ENCODE data around the gene PSMA7. TPM values are rescaled to one million over a fixed set of nuclear protein-coding genes. Genes with fewer than 3 reads are reported as not detected.
"Not testable (repeated sequence)": the region's sequence is repeated elsewhere in the genome, so short reads cannot be mapped to it uniquely, and the experiment has no call there.

Gene PSMA7
- total RNA-seq, 2 donors from 2014 or later: 284 to 315 TPM

DNA sequence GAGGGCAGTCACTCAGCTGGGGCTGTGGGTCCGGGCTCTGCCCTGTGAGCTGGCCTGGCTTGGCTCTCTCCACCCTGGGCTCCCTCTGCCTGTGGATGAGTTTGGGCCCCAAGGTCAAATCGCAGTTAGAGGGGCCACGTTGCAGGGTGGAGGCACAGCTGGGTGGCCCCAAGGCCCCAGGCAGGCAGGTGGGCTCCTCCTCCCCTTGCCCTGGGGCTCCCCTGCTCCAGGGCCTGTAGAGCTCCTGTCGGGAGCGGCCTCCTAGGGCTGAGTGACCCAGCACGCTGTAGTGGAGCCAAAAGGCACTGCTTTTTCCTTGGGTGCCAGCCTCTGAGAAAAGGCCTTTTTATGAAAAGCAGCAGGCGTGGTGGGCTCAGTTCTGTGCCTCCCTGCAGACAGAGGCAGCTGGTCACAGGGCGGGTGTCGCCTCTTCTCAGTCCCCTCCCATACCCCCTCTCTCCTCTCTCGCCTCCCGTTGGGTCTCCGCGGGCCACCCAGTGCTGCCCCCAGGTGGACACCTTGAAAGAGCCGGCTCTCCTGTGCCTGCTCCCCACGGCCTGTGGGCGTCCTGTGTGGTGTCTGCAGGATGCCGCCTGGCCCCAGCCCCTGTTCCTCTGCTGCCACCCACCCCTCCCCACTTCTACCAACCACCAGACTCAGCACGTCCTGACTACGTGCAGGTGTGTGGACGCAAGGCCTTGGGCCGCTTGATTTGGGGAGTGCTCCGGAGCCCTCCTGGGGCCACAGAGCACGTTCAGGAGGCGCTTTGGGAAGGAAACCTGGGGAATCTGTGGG lies 13.6 kb upstream of the PSMA7 start:
- peaks cover 17 to 18% of the 10 kb centered on the region in 2 donors for H3K4me1 Mint-ChIP-seq (ENCODE audit: low read depth in 2 of 2)
- H3K4me3 Mint-ChIP-seq: no peak overlapping the region
- no peaks in the 10 kb centered on the region for H3K27me3 Mint-ChIP-seq

DNA sequence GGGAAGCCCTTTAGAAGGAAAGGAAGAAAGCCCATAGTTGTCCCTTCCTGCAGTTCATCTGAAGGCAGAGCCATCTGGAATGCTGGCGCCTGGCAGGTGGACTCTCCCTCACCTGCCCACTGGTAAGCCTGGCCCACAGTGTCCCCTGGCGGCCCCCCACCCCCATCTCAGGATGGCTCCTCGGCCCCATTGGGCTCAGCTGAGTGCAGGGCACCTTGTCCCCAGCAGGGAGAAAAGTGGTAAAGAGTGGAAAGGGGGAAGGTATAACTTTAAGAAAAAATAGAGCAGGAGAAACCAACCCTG lies 13.0 kb upstream of the PSMA7 start:
- peaks cover 17 to 18% of the 10 kb centered on the region in 2 donors for H3K4me1 Mint-ChIP-seq (ENCODE audit: low read depth in 2 of 2)
- H3K27me3 Mint-ChIP-seq: no peaks in the 10 kb centered on the region
- no peak overlapping the region for H3K27ac Mint-ChIP-seq
- ATAC-seq (no peak), DNase-seq (ENCODE audit: low spot score) (no peak)
- no peak overlapping the region for H3K4me3 Mint-ChIP-seq
- no peaks in the 10 kb centered on the region for H3K9me3 Mint-ChIP-seq
- peaks cover 22% of the 10 kb centered on the region for H3K36me3 Mint-ChIP-seq

More for the DNA sequence above, 13.6 kb upstream of the PSMA7 start:
- DNase-seq (ENCODE audit: low spot score): peak; percentile 74
- no peak overlapping the region for H3K27ac Mint-ChIP-seq
- H3K36me3 Mint-ChIP-seq: peaks cover 22% of the 10 kb centered on the region
- H3K9me3 Mint-ChIP-seq: no peaks in the 10 kb centered on the region
- ATAC-seq: peak; percentile 67 to 79

DNA sequence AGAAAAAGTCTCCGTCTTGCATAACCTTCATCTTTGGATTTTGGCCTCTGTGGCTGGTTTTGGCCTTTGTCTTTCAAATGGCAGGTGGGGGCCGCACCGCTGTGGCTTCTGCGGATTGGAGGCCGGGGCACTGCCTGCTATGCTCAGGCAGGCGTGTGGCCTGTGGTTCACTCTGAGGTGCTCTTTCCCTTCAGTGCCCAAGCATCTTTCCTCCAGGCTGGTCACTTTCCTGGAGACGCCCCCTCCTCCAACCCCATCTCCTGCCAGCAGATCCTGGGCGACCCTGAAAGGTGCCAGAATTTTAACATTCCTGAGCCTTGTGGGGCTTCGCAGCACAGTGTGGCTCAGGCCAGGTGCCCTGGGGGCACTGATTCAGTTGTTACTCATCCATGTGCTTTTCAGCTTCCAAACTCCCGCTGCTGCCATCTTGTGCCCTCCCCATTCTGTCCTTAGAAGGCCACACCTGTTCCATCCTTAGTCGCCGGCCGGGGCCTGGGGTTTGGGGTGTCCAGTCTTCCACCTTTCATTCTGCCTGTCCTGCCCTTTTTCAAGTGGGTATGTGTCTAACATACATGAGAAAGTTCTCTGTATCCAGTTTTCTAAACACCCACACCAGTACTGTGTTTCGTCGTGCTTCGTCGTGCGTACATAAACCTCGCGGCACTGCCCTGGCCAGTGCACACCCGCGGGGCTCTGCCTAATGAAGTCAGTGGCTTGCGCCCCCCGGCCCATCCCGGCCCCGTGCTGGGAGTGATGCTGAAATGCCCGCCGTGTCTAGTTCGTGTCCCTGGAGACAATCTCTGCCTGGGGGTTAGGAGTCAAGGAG lies 12.4 kb upstream of the PSMA7 start:
- no peak for ATAC-seq
- H3K9me3 Mint-ChIP-seq: no peaks in the 10 kb centered on the region

DNA sequence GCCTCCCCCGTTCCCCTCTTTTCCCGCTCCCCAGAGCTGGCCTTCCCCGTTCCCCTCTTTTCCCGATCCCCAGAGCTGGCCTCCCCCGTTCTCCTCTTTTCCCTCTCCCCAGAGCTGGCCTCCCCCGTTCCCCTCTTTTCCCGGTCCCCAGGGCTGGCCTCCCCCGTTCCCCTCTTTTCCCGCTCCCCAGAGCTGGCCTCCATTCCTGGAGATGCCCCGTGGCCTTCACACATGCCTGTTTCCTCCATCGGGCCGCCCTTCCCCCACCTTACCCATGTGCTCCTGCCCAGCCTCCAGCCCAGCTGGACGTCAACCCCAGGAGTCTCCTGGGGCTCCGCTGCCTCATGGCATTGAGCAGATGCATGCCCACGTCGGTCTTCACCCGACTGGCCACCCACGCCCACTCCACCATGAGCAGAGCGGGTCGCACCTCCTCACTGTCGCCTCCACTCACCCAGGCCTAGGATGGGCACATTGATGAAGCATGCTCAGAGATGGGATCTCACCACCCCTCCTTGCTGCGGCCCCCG lies 8.7 kb upstream of the PSMA7 start:
- DNase-seq (ENCODE audit: low spot score) (no peak), ATAC-seq (no peak)
- peaks cover 18% of the 10 kb centered on the region for H3K36me3 Mint-ChIP-seq
- H3K27me3 Mint-ChIP-seq: no peaks in the 10 kb centered on the region
- H3K4me3 Mint-ChIP-seq: no peak overlapping the region
- H3K27ac Mint-ChIP-seq: no peak overlapping the region
- H3K4me1 Mint-ChIP-seq (ENCODE audit: low read depth in 2 of 2): peaks cover 17 to 24% of the 10 kb centered on the region in 2 donors
- no peaks in the 10 kb centered on the region for H3K9me3 Mint-ChIP-seq

More for the DNA sequence above, 12.4 kb upstream of the PSMA7 start:
- Mint-ChIP-seq H3K36me3 (peaks cover 22% of the 10 kb centered on the region), H3K4me3 (no peak overlapping the region), H3K27me3 (no peaks in the 10 kb centered on the region), H3K4me1 (ENCODE audit: low read depth in 2 of 2) (peaks cover 17 to 18% of the 10 kb centered on the region in 2 donors), H3K27ac (no peak overlapping the region)
- no peak for DNase-seq (ENCODE audit: low spot score)

DNA sequence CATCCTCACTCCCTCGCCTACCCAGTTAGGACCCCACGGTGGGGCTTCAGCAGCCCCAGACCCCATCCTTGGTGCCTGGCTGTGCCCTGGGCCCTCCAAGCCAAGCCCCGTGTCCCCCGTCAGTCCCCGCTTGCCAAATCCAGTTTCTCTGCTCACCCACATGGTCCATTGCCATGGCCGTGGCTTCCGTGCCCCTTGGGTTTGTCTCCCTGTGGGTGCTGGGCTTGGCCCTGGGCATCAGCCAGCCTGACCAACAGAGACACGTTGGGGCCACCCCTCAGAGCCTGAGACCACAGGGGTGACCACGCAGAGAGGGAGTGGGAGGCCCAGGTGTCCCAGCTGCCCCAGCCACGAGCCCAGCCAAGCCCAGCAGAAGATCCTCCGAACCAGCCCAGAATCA lies 8.0 kb upstream of the PSMA7 start:
- no peak overlapping the region for H3K4me3 Mint-ChIP-seq
- DNase-seq (ENCODE audit: low spot score) (no peak), ATAC-seq (no peak)
- H3K27ac Mint-ChIP-seq: no peak overlapping the region
- no peaks in the 10 kb centered on the region for H3K27me3 Mint-ChIP-seq
- no peaks in the 10 kb centered on the region for H3K9me3 Mint-ChIP-seq
- peaks cover 16 to 24% of the 10 kb centered on the region in 2 donors for H3K4me1 Mint-ChIP-seq (ENCODE audit: low read depth in 2 of 2)
- H3K36me3 Mint-ChIP-seq: peaks cover 18% of the 10 kb centered on the region

DNA sequence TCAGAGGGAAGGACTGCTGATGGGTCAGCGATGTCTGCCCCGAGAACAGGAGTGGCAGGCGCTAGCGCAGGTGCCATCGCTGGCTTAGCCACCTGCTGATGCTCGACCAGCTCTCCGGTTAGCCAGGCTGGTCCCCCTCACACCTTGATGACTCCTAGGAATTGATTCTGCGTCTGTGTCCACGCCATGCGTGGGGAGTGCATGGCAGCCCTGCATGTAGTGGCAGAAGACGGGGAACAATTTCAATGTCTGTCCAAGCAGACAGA lies 7.0 kb upstream of the PSMA7 start:
- DNase-seq (ENCODE audit: low spot score) (no peak), ATAC-seq (no peak)
- Mint-ChIP-seq H3K9me3 (no peaks in the 10 kb centered on the region), H3K27ac (no peak overlapping the region), H3K27me3 (no peaks in the 10 kb centered on the region), H3K4me3 (no peak overlapping the region), H3K4me1 (ENCODE audit: low read depth in 2 of 2) (peaks cover 21 to 32% of the 10 kb centered on the region in 2 donors), H3K36me3 (peaks cover 18% of the 10 kb centered on the region)

DNA sequence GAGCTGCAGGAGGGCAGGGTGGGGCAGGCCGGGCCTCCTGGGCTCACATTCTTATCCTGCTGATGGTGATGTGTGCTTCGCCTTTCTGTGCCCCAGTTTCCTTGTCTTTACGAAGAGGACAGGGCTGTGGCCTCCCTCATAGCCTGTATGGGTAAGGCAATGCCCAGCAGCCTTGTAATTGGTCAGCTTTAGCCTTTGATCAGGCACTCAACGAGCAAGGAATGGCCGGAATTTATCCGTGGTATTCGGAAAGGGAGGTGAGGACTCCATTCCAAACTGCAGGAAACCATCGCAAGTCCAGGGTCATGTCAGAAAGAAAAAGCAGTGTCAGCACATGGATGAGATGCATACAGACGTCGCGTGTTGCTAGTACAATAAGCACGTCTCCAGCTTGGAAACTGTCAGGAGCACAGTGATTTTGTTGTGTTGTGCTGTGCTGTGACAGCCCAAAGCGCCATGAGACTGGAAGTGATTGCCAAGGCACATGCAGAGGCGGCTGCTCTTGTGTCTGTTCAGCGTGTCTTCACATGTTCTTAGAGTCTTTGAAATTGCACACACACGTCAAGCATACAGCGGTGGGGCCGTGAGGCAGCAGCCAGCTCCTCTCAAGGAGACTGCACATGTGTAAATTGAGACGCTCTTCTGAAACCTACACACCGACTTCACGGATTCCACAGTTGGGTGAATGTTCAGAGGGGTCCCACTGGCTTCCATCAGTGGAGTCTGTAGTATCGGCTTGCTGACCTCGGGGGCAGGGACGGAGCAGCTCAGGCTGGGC lies 6.5 kb upstream of the PSMA7 start:
- Mint-ChIP-seq H3K27me3 (no peaks in the 10 kb centered on the region), H3K4me1 (ENCODE audit: low read depth in 2 of 2) (peaks cover 21 to 37% of the 10 kb centered on the region in 2 donors), H3K36me3 (peaks cover 17% of the 10 kb centered on the region), H3K9me3 (no peaks in the 10 kb centered on the region), H3K4me3 (no peak overlapping the region), H3K27ac (no peak overlapping the region)
- no peak for DNase-seq (ENCODE audit: low spot score)
- ATAC-seq: no peak

DNA sequence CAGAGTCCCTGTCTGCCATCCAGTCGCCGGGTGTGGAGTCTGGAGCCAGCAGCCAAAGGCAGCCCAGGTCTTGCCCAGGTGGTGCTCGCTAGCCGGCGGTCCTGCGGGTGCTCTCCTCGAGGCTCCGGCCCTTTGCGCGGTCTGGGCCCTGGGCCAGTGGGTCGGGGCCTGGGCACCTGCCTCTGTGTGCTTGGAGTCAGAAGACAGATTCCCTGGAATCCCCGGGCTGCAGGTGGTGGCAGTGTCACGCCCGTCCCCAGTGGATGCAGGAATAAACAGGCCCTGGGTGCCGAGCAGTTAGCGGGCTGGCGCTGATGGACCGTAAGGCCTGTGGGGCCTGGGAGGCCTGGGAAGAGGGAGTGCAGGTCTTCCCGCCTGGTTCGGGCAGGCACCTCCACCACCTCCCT lies 5.7 kb upstream of the PSMA7 start:
- Mint-ChIP-seq H3K27ac (no peak overlapping the region), H3K9me3 (no peaks in the 10 kb centered on the region), H3K4me3 (no peak overlapping the region), H3K27me3 (no peaks in the 10 kb centered on the region), H3K36me3 (peaks cover 12% of the 10 kb centered on the region), H3K4me1 (ENCODE audit: low read depth in 2 of 2) (peaks cover 19 to 40% of the 10 kb centered on the region in 2 donors)
- ATAC-seq (no peak), DNase-seq (ENCODE audit: low spot score) (no peak)

DNA sequence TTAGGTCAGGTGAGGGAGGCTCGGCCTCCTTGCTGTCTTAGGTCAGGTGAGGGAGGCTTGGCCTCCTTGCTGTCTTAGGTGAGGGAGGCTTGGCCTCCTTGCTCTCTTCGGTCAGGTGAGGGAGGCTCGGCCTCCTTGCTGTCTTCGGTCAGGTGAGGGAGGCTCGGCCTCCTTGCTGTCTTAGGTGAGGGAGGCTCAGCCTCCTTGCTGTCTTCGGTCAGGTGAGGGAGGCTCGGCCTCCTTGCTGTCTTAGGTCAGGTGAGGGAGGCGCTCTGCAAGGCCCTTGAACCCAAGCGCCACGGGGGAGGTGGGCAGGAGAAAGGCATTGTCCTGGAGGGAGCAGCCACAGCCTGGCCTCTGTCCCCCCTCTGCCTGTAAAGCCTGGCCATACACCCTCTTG lies 5.2 kb upstream of the PSMA7 start:
- not testable (repeated sequence) for DNase-seq (ENCODE audit: low spot score)

DNA sequence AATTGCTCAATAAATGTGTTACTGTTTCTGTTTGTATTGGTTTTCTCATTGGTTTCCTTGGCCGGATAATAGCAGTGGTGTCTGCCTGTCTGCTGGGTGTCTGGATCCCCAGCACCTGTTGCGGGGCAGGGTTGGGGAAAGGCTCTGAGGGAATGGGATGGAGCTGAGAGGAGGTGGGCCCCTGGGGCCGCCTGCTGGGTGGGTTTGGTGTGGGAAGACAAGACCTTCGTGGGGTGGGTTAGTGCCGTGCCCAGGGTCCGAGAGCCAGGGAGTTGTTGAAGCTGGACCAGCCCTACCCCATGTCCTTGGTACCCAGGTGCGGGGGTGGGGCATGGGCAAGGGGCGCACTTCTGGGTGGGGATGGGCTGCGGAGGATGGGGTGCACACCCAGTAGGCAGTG lies 4.3 kb upstream of the PSMA7 start:
- Mint-ChIP-seq H3K27ac (no peak overlapping the region), H3K4me1 (ENCODE audit: low read depth in 2 of 2) (peaks cover 19 to 34% of the 10 kb centered on the region in 2 donors), H3K27me3 (no peaks in the 10 kb centered on the region), H3K9me3 (no peaks in the 10 kb centered on the region), H3K4me3 (no peak overlapping the region), H3K36me3 (peaks cover under 1% of the 10 kb centered on the region)
- DNase-seq (ENCODE audit: low spot score) (no peak), ATAC-seq (no peak)

More for the DNA sequence above, 5.2 kb upstream of the PSMA7 start:
- H3K27me3 Mint-ChIP-seq, ATAC-seq, H3K36me3 Mint-ChIP-seq, H3K4me3 Mint-ChIP-seq, H3K27ac Mint-ChIP-seq, H3K9me3 Mint-ChIP-seq: not testable (repeated sequence)
- peaks cover 19 to 37% of the 10 kb centered on the region in 2 donors for H3K4me1 Mint-ChIP-seq (ENCODE audit: low read depth in 2 of 2)

DNA sequence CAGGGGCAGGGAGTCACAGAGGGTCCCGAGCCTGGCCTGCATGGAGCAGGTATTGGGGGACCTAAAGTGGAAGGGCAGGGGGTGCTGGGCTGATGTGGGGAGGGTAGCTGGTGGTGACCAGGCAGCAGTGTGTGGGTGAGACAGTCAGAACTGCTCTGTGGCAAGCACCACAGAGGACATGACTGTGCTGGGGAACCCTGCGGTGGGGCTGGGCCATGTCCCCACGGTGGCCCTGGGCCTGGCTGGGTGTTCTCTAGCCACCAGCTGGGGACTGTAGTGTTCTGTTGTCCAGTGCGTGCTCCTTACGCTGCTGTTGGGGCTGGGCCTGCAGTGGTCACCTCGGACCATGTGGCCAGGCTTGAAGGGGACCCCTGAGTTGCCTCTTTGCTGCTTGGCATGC lies 3.9 kb upstream of the PSMA7 start:
- Mint-ChIP-seq H3K9me3 (no peaks in the 10 kb centered on the region), H3K27ac (no peak overlapping the region), H3K4me3 (no peak overlapping the region), H3K4me1 (ENCODE audit: low read depth in 2 of 2) (peaks cover 21 to 32% of the 10 kb centered on the region in 2 donors), H3K36me3 (no peaks in the 10 kb centered on the region), H3K27me3 (no peaks in the 10 kb centered on the region)
- ATAC-seq (no peak), DNase-seq (ENCODE audit: low spot score) (no peak)

DNA sequence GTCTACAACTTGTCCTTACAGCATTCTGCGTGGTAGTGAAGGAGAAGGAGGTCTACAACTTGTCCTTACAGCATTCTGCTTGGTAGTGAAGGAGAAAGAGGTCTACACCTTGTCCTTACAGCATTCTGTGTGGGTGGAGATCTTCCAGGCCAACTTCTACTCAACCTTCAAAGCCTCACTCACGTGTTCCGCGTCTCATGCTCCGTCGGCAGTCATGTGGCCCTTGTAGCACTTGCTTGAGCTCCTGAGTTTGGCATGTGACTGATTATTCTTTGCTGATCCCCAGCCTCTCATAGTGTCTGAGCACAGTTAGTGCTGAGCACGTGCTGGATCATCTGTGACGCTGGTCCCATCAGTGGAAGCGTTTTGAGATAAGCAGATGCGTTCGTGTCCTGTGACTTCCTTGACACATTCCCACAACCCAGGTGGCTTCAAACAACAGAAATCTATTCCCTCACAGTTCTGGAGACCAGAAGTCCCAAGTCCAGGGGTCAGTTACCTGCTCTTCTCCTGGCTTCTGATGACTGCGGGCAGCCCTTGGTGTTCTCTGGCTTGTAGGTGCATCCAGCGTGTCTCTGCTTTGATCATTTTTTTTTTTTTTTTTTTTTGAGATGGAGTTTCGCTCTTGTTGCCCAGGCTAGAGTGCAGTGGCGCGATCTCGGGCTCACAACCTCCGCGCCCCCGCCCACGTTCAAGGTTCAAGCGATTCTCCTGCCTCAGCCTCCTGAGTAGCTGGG lies 3.0 kb upstream of the PSMA7 start:
- Mint-ChIP-seq H3K27me3 (no peaks in the 10 kb centered on the region), H3K27ac (no peak overlapping the region), H3K4me3 (peak overlapping the region; percentile 81), H3K36me3 (no peaks in the 10 kb centered on the region), H3K4me1 (ENCODE audit: low read depth in 2 of 2) (peaks cover 30 to 39% of the 10 kb centered on the region in 2 donors), H3K9me3 (no peaks in the 10 kb centered on the region)
- ATAC-seq (no peak), DNase-seq (ENCODE audit: low spot score) (no peak)

DNA sequence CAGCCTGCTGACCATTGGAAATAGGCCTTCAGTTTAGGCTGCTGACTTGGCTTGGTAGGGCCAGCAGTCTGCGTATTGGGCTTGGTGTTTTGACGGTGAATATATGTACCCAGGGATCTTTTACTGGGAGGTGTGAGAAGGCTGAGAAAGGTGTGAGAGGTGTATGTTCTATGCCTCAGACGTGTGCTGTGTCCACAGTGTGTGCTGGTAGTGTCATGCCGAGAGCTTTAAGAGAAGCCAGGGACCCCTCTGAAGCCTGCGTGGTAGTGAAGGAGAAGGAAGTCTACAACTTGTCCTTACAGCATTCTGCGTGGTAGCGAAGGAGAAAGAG lies 2.5 kb upstream of the PSMA7 start:
- Mint-ChIP-seq H3K27ac (peak overlapping the region in 1 of 2 donors; percentile 6), H3K36me3 (no peaks in the 10 kb centered on the region), H3K4me1 (ENCODE audit: low read depth in 2 of 2) (peaks cover 35 to 43% of the 10 kb centered on the region in 2 donors), H3K27me3 (no peaks in the 10 kb centered on the region), H3K9me3 (no peaks in the 10 kb centered on the region), H3K4me3 (peak overlapping the region; percentile 81)
- no peak for ATAC-seq
- no peak for DNase-seq (ENCODE audit: low spot score)

All from natural killer cell treated with Interleukin-12 subunit alpha and Interleukin-12 subunit beta and Interleukin-15 and Interleukin-18, amount 100 ng/mL, for 72 hours (primary cell).